Measurements from ENCODE around the gene FOCAD. TPM values are rescaled to one million over a fixed set of nuclear protein-coding genes. Genes with fewer than 3 reads are reported as not detected.

The FOCAD gene
- total RNA-seq, 1 donor from 2014 or later = 38.3 TPM

DNA sequence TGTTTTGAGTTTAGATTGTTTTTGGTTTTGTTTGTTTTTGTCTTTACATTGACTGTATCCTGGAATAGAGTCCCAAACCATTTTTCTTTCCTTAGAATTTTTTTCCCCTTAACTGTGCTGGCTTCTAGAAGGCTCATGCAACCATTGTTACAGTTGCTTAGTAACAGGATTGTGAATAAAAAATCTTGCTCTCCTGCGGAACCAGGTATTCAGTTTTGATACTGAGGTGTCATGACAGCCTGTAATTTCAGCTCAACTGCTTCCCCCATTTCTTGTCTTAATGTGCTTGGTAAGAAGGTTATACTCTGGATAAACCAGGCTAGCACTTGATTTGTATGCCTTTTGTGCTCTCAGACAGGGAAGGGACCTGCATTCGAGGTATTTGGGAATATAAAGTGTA, 42.1 kb downstream of the FOCAD start:
- intact Hi-C loops (cut with DNase I) = no loop called here
- no peak for DNase-seq (ENCODE audit: low spot score)

DNA sequence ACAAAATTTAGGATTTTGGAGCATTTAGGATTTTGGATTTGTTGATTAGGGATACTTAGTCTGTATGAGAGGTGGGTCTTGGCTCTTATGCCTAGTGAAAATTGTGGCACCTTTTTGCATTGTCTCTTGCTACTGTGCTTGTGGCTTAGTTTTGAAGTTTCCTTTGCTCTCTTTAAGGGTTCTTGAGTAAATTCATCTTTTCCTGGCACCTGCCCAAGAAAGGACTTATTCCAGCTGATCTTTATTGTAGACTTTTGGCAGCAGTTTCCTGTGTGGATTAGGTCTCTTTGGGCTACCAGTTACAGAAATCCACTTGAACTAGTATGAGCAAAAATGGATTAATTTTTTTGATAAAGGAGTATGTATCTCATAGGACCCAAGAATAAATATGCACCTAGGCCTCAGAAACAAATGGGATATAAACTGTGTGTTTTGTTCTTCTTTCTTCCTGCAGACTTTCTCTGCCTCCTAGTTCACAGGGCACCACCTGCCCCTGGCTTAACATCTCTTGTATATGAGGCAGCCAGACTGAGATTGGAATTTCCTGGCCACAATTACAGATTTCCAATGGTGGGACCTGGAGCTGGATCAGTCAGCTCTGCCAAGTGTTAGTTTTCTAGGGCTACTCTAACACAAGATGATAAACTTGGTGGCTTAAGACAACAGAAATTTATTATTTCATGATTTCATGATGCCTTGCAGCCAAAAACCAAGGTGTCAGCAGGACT, 44.6 kb downstream of the FOCAD start:
- no peak for DNase-seq (ENCODE audit: low spot score)

GRCh38 chr9:20729523-20729922, 45.5 kb downstream of the FOCAD start:
- DNase-seq (ENCODE audit: low spot score) = no peak
- intact Hi-C loops (cut with DNase I) = no loop called here

More for the DNA sequence above, 44.6 kb downstream of the FOCAD start:
- intact Hi-C loops (cut with DNase I) = no loop called here

DNA sequence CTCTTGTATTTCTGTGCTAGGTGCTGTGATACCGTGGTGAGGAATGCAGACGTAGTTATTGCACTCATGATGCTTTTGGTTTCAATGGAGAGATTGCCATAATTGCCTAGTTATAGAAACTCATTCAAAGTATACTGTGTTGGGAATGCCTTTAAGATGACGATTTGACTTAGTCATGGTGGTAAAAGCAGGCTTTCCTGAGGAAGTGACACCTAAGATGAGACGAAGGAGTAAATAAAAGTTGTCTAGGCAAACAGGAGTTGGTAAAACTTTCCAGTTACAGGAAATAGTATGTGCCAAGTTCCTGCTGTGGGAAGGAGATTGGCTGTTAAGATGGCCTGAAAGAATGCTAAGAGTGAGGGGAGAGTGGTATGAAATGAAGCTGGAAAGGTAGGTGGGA, 48.1 kb downstream of the FOCAD start:
- intact Hi-C loops (cut with DNase I) = no loop called here
- DNase-seq (ENCODE audit: low spot score) = no peak

GRCh38 chr9:20734275-20734674, 50.2 kb downstream of the FOCAD start:
- DNase-seq (ENCODE audit: low spot score) = no peak
- intact Hi-C loops (cut with DNase I) = no loop called here

DNA sequence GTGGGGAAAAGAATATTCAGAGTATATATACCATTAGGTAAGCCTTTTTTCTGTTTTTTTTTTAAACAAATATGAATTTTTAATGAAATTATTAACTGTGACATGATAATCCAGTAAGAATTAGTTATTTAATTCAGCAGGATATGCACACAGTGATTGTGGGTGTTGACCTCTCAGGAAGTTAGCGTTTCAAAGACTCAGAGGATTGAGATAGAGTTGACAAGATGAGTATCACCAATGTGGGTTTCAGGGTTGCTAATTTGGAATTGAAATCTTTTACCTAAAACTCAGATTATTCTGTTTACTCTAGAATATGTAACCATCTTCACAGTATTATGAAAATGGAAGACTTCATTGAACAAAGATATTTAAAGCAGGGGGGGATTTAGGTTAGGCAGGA, 56.2 kb downstream of the FOCAD start:
- intact Hi-C loops (cut with DNase I) = no loop called here
- no peak for DNase-seq (ENCODE audit: low spot score)

DNA sequence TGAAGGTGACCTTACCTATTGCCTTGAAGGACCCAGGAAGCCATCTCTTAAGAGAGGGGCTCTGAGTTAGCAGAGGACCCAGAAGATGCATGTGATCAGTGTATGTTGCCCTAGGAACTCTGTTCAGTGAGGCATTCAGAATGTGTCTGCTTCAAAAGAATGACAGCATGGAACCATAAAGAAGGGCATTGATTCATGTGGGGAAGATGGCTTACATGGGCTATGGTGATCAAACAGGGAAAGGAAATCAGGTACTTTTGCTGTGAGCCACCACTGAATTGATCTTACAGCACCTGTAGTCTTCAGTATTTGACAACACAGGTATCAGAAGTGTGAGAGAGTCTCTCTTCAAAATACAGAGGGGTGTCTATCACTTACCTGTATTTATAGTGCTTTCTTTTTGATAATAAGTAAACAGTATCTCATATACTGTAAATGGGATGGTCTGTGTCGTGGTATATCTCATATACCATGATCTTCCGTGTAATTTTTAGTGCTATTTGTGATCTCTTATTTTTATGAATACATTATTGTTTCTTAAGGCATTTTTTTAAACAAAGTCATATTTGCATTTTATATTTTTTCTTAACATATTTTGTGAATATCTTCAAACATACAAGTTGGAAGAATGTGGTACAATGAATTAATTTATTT, 57.0 kb downstream of the FOCAD start:
- intact Hi-C loops (cut with DNase I) = no loop called here
- DNase-seq (ENCODE audit: low spot score) = no peak

DNA sequence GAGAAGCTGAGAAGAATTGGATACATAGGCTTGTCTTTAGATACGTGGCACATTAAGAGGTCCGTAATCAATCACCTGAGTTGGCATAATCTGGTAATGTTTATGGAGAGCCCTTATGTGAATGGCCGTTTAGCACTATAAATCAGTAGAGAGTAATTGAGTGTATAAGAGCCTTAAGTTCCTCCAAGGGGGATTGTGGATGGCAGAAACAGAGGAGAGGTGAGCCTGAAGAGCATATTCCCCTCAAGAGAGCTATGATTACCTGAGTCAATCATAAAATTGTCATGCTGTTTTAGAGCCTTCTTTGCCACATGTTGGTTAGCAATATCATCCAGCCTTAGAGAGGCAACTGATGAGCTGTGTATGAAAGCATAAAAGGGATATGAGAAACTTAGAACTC, 58.8 kb downstream of the FOCAD start:
- intact Hi-C loops (cut with DNase I) = no loop called here
- no peak for DNase-seq (ENCODE audit: low spot score)

GRCh38 chr9:20744036-20744630, 60.1 kb downstream of the FOCAD start:
- no peak for DNase-seq (ENCODE audit: low spot score)
- intact Hi-C loops (cut with DNase I) = no loop called here

DNA sequence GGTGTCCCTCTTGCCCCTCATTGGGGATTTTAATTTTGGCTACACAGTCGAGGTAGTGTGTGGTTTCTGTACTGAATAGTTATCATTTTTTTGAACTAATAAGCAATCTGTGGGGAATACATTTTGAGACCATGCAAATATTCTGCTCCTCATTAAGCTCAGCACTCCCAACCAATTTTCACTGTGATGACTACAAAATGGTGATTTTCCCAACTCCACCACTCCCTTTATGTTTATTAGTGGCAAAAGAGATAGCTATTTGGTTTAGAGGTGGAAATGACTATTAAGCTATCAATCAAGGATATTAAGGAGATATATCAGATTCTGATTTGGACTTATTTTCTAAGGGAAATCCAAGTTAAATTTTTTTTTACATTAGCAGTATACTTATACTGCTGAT, 62.9 kb downstream of the FOCAD start:
- no peak for DNase-seq (ENCODE audit: low spot score)
- intact Hi-C loops (cut with DNase I) = no loop called here

- intact Hi-C loops (cut with DNase I) = loop anchor here (10.0 kb wide), 1 partner anchor 395 kb away; no protein-coding TSS in a partner anchor
- no peak for DNase-seq (ENCODE audit: low spot score)
Measured at GRCh38 chr9:20749496-20750198, 65.6 kb downstream of the FOCAD start.

DNA sequence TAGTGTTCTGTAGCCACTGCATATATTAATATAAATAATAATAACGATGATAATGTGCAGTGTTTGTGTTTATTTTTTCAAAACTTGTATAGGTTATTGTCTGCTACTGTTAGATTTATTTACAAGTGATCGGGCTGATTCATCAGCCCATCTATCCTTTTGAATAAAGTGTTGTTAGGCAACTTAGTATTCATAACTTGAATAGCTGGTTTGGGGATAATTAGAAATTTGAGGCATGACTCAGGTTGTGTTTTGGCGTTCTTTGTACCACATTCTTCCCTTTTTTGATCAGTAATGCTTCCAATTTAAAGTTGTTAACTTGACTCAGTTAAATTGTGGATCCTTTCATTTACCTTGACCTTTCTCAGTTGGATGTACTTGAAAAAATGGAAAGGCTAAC, 69.7 kb downstream of the FOCAD start:
- intact Hi-C loops (cut with DNase I) = loop anchor here (10.0 kb wide), 1 partner anchor 399 kb away; no protein-coding TSS in a partner anchor
- DNase-seq (ENCODE audit: low spot score) = no peak

DNA sequence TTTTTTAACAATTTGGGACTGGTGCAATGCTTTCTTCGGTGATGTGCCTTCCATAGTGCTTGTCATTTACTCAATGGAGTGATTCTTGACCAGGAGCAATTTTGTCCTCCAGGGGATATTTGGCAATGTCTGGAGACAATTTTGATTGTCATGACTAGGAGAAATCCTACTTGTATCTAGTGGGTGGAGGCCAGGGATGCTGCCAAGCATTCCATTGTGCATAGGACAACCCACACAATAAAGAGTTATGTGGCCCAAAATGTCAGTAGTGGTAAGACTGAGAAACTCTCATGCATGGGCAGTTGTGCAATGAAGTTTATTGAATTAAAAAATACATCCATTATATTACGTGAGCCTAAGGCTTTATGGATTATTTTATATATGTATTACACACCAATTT, 70.5 kb downstream of the FOCAD start:
- intact Hi-C loops (cut with DNase I) = loop anchor here (10.0 kb wide), 1 partner anchor 400 kb away; no protein-coding TSS in a partner anchor
- DNase-seq (ENCODE audit: low spot score) = no peak

DNA sequence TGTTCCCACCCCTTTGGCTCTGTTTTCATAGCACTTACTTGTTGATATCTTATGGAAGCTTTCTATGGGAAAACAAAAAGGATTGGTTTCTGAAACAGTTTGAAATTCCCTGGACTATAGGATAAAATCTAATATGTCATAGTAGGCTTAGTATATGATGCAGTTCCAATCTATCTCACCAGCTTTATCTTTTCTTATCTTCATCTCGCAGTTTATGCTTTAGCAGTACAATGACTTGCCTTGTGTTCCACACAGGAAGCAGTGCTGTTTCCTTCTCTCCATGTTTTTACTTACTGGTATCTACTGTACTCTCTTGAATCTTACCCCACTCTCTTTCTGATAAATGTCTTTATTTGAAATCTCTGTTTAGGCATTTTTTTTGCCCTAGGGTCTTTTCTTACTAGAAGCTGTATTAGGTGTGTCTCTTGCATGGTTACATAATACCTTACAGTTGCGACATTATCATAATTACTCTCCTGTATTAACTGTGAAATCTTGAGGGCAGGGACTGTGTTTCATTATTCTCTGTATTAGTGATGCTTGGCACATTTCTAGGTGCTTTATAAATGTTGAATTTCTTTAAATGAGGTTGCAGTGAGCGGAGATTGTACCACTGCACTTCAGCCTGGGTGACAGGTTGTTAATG, 76.3 kb downstream of the FOCAD start:
- intact Hi-C loops (cut with DNase I) = no loop called here

DNA sequence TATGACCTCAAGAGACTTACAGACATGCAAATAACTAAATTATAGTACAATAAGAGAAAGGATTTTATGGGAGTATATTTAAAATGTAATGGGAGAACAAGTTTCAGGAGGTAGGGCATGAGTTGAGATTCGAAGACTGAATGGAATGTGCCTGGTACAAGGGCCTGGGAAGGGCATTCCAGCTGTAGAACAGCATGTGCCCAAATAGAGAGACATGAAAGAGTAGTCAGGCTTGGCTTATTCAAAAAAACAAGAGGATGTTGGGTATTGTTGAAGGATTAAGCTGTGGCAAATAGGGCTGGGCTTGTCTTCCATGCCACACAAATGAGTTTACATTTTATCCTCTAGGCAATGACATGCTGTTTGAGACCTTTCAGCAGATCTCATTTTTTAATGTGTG, 86.9 kb downstream of the FOCAD start:
- intact Hi-C loops (cut with DNase I) = no loop called here
- no peak for DNase-seq (ENCODE audit: low spot score)

More for the DNA sequence above, 76.3 kb downstream of the FOCAD start:
- no peak for DNase-seq (ENCODE audit: low spot score)

DNA sequence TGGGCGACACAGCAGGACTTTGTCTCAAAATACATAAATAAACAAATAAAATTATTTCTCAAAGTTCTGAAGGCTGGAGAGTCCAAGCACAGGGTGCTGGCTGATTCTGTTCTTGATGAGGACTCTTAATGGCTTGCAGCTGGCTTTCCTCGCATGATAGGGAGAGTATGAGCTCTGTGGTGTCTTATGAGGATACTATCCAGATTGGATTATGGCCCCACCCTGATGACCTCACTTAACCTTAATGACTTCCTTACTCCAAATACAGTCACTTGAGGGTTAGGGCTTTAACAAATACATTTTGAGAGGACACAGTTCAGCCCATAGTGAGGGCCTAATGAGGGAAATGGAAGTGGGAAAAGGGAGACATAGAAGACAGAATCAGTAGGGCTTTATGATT, 87.7 kb downstream of the FOCAD start:
- intact Hi-C loops (cut with DNase I) = no loop called here
- no peak for DNase-seq (ENCODE audit: low spot score)

DNA sequence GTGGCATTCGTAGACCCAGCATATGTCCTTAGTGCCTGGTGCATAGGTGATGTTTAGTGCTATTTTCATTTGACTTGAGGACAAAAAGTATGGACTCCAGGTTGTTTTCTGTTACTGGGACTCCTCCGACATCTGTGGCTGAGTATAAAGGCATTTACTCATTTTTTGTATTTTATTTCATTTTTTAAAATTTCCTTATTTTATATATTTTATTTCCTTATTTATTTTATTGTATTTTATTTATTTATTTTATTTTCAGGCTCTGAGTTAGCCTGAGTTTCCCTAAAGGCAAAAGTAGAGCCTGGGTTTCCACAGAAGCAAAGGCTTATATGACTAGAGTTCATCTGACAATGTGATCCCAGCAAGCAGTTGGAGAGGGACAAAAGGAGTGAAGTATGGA, 91.6 kb downstream of the FOCAD start:
- intact Hi-C loops (cut with DNase I) = no loop called here

DNA sequence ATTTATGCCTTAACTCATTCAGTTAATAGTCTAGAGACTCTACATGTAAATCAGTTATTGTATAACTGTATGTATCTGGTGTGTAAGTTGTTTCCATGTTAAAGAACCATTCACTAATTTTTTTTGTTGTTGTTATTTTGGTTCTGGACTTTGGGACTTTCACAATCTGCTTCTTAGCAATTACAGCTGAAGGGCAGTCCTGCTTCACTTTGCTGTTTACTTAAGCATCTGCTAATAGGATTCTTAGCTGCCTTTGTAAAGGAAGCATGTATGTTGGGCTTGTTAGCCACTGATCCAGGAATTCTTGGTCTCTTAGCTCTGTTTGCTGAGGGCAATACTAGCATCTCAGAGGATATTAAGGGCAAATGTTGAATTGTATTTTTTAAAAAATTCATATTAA, 97.0 kb downstream of the FOCAD start:
- intact Hi-C loops (cut with DNase I) = no loop called here
- DNase-seq (ENCODE audit: low spot score) = no peak

More for the DNA sequence above, 91.6 kb downstream of the FOCAD start:
- no peak for DNase-seq (ENCODE audit: low spot score)

- intact Hi-C loops (cut with DNase I) = no loop called here
Measured at GRCh38 chr9:20782289-20782688, 98.2 kb downstream of the FOCAD start.

More at GRCh38 chr9:20782289-20782688, 98.2 kb downstream of the FOCAD start:
- DNase-seq (ENCODE audit: low spot score) = no peak
